H9 (cell line): ENCODE measurements around the gene HEPN1. TPM values are rescaled to one million over a fixed set of nuclear protein-coding genes. Genes with fewer than 3 reads are reported as not detected.

Experiments
- DNase-seq: peaks from one replicate; pipeline ENCODE4 v3.0.0-alpha.2; 2017
- H2AFZ ChIP-seq: one replicate; pipeline ENCODE4 v1.6.1; 2013; ENCODE audit warnings: mild to moderate bottlenecking, low read length, control low read depth, moderate library complexity
- H2AK5ac ChIP-seq: 2 replicates; pipeline ENCODE4 v1.6.1; 2013; ENCODE audit warnings: low read length, control low read depth, mixed read lengths; ENCODE audit not compliant: insufficient read length
- H2BK120ac ChIP-seq: one replicate; pipeline ENCODE4 v1.6.1; 2013; ENCODE audit warnings: low read depth, mild to moderate bottlenecking, low read length, control low read depth, inconsistent platforms; ENCODE audit not compliant: poor library complexity, severe bottlenecking
- H2BK12ac ChIP-seq: 2 replicates; pipeline ENCODE4 v1.6.1; 2013; ENCODE audit warnings: low read length, control low read depth, mixed read lengths, low read depth; ENCODE audit not compliant: insufficient read length
- H2BK15ac ChIP-seq: 2 replicates; pipeline ENCODE4 v1.6.1; 2013; ENCODE audit warnings: low read depth, low read length, control low read depth
- H2BK20ac ChIP-seq: one replicate; pipeline ENCODE4 v1.6.1; 2013; ENCODE audit warnings: low read depth, mild to moderate bottlenecking, low read length, control low read depth, inconsistent platforms; ENCODE audit not compliant: poor library complexity, severe bottlenecking
- H2BK5ac ChIP-seq: 2 replicates; pipeline ENCODE4 v1.6.1; 2013; ENCODE audit warnings: low read length, control low read depth, mixed read lengths; ENCODE audit not compliant: insufficient read length
- H3K14ac ChIP-seq: 2 replicates; pipeline ENCODE4 v1.6.1; 2013; ENCODE audit warnings: low read length, control low read depth; ENCODE audit not compliant: insufficient read depth
- H3K18ac ChIP-seq: 2 replicates; pipeline ENCODE4 v1.6.1; 2013; ENCODE audit warnings: low read depth, mild to moderate bottlenecking, mixed read lengths, low read length, control low read depth; ENCODE audit not compliant: insufficient read length
- H3K23ac ChIP-seq: 2 replicates; pipeline ENCODE4 v1.6.1; 2013; ENCODE audit warnings: low read length, control low read depth, mixed read lengths, low read depth; ENCODE audit not compliant: insufficient read length
- H3K23me2 ChIP-seq: 2 replicates; pipeline ENCODE4 v1.6.1; 2013; ENCODE audit warnings: low read depth, mild to moderate bottlenecking, mixed read lengths, low read length, control low read depth; ENCODE audit not compliant: insufficient read length, poor library complexity, severe bottlenecking
- H3K27ac ChIP-seq: 2 replicates; pipeline ENCODE4 v1.5.1; 2013; ENCODE audit warnings: low read length, control low read depth, mixed read lengths, low read depth; ENCODE audit not compliant: insufficient read length
- H3K27me3 ChIP-seq: 2 replicates; pipeline ENCODE4 v1.6.1; 2013; ENCODE audit warnings: low read length, control low read depth, inconsistent platforms; ENCODE audit not compliant: insufficient read depth
- H3K4ac ChIP-seq: 2 replicates; pipeline ENCODE4 v1.6.1; 2013; ENCODE audit warnings: low read depth, mild to moderate bottlenecking, control low read depth, inconsistent platforms, low read length, moderate library complexity
- H3K4me1 ChIP-seq: 2 replicates; pipeline ENCODE4 v1.6.1; 2013; ENCODE audit warnings: low read length, control low read depth, inconsistent platforms; ENCODE audit not compliant: insufficient read depth
- H3K4me2 ChIP-seq: 2 replicates; pipeline ENCODE4 v1.6.1; 2013; ENCODE audit warnings: low read length, control low read depth, mixed read lengths; ENCODE audit not compliant: insufficient read length, insufficient read depth
- H3K56ac ChIP-seq: 2 replicates; pipeline ENCODE4 v1.6.1; 2013; ENCODE audit warnings: low read depth, mild to moderate bottlenecking, mixed read lengths, low read length, control low read depth; ENCODE audit not compliant: insufficient read length
- H3K79me1 ChIP-seq: 2 replicates; pipeline ENCODE4 v1.6.1; 2013; ENCODE audit warnings: low read depth, mild to moderate bottlenecking, moderate library complexity, low read length, control low read depth, inconsistent platforms; ENCODE audit not compliant: insufficient read depth, poor library complexity, severe bottlenecking
- H3K79me2 ChIP-seq: 2 replicates; pipeline ENCODE4 v1.6.1; 2013; ENCODE audit warnings: low read length, control low read depth, inconsistent platforms; ENCODE audit not compliant: insufficient read depth
- H3K9ac ChIP-seq: 2 replicates; pipeline ENCODE4 v1.6.1; 2013; ENCODE audit warnings: low read length, control low read depth, mixed read lengths; ENCODE audit not compliant: insufficient read length; ENCODE audit errors: extremely low read depth
- H3K9me3 ChIP-seq: one replicate; pipeline ENCODE4 v1.6.1; 2013; ENCODE audit warnings: low read depth, low read length, inconsistent platforms; ENCODE audit not compliant: control insufficient read depth
- H3T11ph ChIP-seq: one replicate; pipeline ENCODE4 v1.6.1; 2013; ENCODE audit warnings: mild to moderate bottlenecking, low read length, control low read depth, inconsistent platforms
- H4K20me1 ChIP-seq: one replicate; pipeline ENCODE4 v1.6.1; 2013; ENCODE audit not compliant: control insufficient read depth, insufficient read length, insufficient read depth
- H4K5ac ChIP-seq: 2 replicates; pipeline ENCODE4 v1.6.1; 2013; ENCODE audit warnings: low read depth, mild to moderate bottlenecking, mixed read lengths, low read length, control low read depth; ENCODE audit not compliant: insufficient read length
- H4K8ac ChIP-seq: replicated peaks from 2 replicates; pipeline ENCODE4 v1.6.1; 2013; ENCODE audit warnings: low read length, control low read depth, mixed read lengths, low read depth; ENCODE audit not compliant: insufficient read length
- H4K91ac ChIP-seq: 2 replicates; pipeline ENCODE4 v1.6.1; 2013; ENCODE audit warnings: low read depth, mild to moderate bottlenecking, moderate library complexity, mixed read lengths, low read length, control low read depth; ENCODE audit not compliant: insufficient read length
- H3K27ac Mint-ChIP-seq, 3 experiments: 2 replicates in 2 of 3; 3 replicates in 1 of 3; pipeline ENCODE4 v1.8.0; 2020 to 2021; ENCODE audit warnings: mixed read lengths in 3 of 3, mild to moderate bottlenecking in 1 of 3, moderate library complexity in 1 of 3
- H3K27me3 Mint-ChIP-seq: 2 replicates; pipeline ENCODE4 v1.8.0; 2021; ENCODE audit warnings: low read depth, mild to moderate bottlenecking, moderate library complexity, mixed read lengths
- H3K36me3 Mint-ChIP-seq, 3 experiments: 2 replicates in 2 of 3; 3 replicates in 1 of 3; pipeline ENCODE4 v1.8.0; 2020 to 2021; ENCODE audit warnings: low read depth in 3 of 3, mixed read lengths in 3 of 3; ENCODE audit not compliant: insufficient read depth in 1 of 3
- H3K4me1 Mint-ChIP-seq, 2 experiments: 2 replicates each; pipeline ENCODE4 v1.8.0; 2020; ENCODE audit warnings: mixed read lengths in 2 of 2
- H3K4me3 Mint-ChIP-seq, 2 experiments: 2 replicates in 1 of 2; 3 replicates in 1 of 2; pipeline ENCODE4 v1.8.0; 2020 to 2021; ENCODE audit warnings: mild to moderate bottlenecking in 2 of 2, mixed read lengths in 2 of 2, moderate library complexity in 1 of 2
- H3K9me3 Mint-ChIP-seq, 2 experiments: 2 replicates in 1 of 2; 3 replicates in 1 of 2; pipeline ENCODE4 v1.8.0; 2020; ENCODE audit warnings: mild to moderate bottlenecking in 2 of 2, mixed read lengths in 2 of 2, moderate library complexity in 1 of 2
- total RNA-seq: library from RNA; stranded (reverse); gene quantifications from 2 replicates; pipeline ENCODE4 v1.2.1, GENCODE V29; 2021
- TF ChIP-seq, protein P1 (sequence below): fragments of 200-600 bp; sonication (generic); conservative IDR thresholded peaks from 3 replicates; pipeline ENCODE4 v1.8.0; 2021; ENCODE audit warnings: antibody characterized with exemption, mild to moderate bottlenecking

HEPN1 gene
- total RNA-seq, 1 experiment from 2014 or later: not detected

DNA sequence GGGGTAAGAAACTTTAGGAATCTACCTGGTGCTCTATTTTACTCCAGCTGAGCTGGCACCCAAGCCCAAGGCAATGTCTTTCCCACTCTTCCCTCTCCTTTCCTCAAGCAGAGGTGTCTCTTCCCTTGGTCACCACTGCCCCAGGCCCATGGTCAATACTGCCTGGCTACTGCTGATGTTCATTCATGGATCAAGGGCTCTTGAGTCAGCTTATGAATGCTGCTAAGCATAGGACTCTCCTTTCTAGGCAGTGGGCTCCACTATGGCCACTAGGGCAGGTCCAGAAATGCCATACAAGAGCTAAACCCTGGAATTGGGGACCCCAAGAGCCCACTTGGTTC is 2.7 kb upstream of the HEPN1 start:
- H2BK12ac ChIP-seq: no peak overlapping the region
- Mint-ChIP-seq H3K4me1 (peaks cover 0 to 3% of the 10 kb centered on the region in 2 experiments; a peak in 1 of 4 replicates), H3K27ac (no peak overlapping the region), H3K9me3 (peaks cover 19 to 21% of the 10 kb centered on the region in 2 experiments), H3K4me3 (no peak overlapping the region), H3K27me3 (peaks cover 57% of the 10 kb centered on the region), H3K36me3 (peaks cover 0 to 5% (median 0%) of the 10 kb centered on the region in 3 experiments; a peak in 2 of 7 replicates)
- H3K4me1 ChIP-seq: no peaks in the 10 kb centered on the region
- H4K8ac ChIP-seq: no peak overlapping the region
- no peak overlapping the region for H3K18ac ChIP-seq
- no peak overlapping the region for H3K9ac ChIP-seq
- H3K23me2 ChIP-seq: no peaks in the 10 kb centered on the region
- H2AK5ac ChIP-seq: no peak overlapping the region
- H2BK120ac ChIP-seq: no peak overlapping the region
- H3K79me1 ChIP-seq: no peaks in the 10 kb centered on the region
- H2BK5ac ChIP-seq: no peak overlapping the region
- H2BK15ac ChIP-seq: no peak overlapping the region
- H4K91ac ChIP-seq: no peak overlapping the region
- H3K4me2 ChIP-seq: no peak overlapping the region
- no peaks in the 10 kb centered on the region for H4K20me1 ChIP-seq
- no peak overlapping the region for H3K23ac ChIP-seq
- H3K9me3 ChIP-seq: no peaks in the 10 kb centered on the region
- TF ChIP-seq, protein P1, sequence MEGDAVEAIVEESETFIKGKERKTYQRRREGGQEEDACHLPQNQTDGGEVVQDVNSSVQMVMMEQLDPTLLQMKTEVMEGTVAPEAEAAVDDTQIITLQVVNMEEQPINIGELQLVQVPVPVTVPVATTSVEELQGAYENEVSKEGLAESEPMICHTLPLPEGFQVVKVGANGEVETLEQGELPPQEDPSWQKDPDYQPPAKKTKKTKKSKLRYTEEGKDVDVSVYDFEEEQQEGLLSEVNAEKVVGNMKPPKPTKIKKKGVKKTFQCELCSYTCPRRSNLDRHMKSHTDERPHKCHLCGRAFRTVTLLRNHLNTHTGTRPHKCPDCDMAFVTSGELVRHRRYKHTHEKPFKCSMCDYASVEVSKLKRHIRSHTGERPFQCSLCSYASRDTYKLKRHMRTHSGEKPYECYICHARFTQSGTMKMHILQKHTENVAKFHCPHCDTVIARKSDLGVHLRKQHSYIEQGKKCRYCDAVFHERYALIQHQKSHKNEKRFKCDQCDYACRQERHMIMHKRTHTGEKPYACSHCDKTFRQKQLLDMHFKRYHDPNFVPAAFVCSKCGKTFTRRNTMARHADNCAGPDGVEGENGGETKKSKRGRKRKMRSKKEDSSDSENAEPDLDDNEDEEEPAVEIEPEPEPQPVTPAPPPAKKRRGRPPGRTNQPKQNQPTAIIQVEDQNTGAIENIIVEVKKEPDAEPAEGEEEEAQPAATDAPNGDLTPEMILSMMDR: no peak
- no peak for DNase-seq
- no peaks in the 10 kb centered on the region for H3K79me2 ChIP-seq
- H3T11ph ChIP-seq: no peak overlapping the region
- peaks cover 1% of the 10 kb centered on the region; the same call in 1 of the 2 replicates for H3K27me3 ChIP-seq
- no peak overlapping the region for H2AFZ ChIP-seq
- no peak overlapping the region for H4K5ac ChIP-seq
- H3K56ac ChIP-seq: no peak overlapping the region
- no peak overlapping the region for H3K14ac ChIP-seq
- H3K4ac ChIP-seq: no peak overlapping the region
- H3K27ac ChIP-seq: no peak overlapping the region
- no peak overlapping the region for H2BK20ac ChIP-seq
